Calu3 (cell line): Measurements from ENCODE around the gene TMEM30A. TPM values are rescaled to one million over a fixed set of nuclear protein-coding genes. Genes with fewer than 3 reads are reported as not detected.

Source experiments
- BruUV-seq: library from RNA; stranded (reverse); fragments of 400-500 nt; replicated peaks from 2 replicates; lab custom pipeline; 2021; lab: Mats Ljungman, UMichigan
- CTCF ChIA-PET: fragments of 300-600 bp; sonication (Branson Sonifier 250); formaldehyde crosslinking; loops from one replicate; lab custom pipeline; 2022; ENCODE audit warnings: antibody characterized with exemption; lab: Charles Lee
- DNase-seq: peaks from one replicate; pipeline ENCODE4 v3.0.0; 2022
- H3K27ac Mint-ChIP-seq: one replicate; pipeline ENCODE4 v1.8.0; 2022; ENCODE audit warnings: mixed read lengths; ENCODE audit not compliant: unreplicated experiment
- H3K27me3 Mint-ChIP-seq: one replicate; pipeline ENCODE4 v1.8.0; 2022; ENCODE audit warnings: mixed read lengths; ENCODE audit not compliant: unreplicated experiment
- H3K36me3 Mint-ChIP-seq: one replicate; pipeline ENCODE4 v1.8.0; 2022; ENCODE audit warnings: mild to moderate bottlenecking, moderate library complexity, mixed read lengths; ENCODE audit not compliant: insufficient read depth, unreplicated experiment
- H3K4me1 Mint-ChIP-seq: one replicate; pipeline ENCODE4 v1.8.0; 2022; ENCODE audit warnings: mild to moderate bottlenecking, low read depth, mixed read lengths; ENCODE audit not compliant: unreplicated experiment
- H3K4me3 Mint-ChIP-seq: one replicate; pipeline ENCODE4 v1.8.0; 2022; ENCODE audit warnings: mild to moderate bottlenecking, low read depth, moderate library complexity, mixed read lengths; ENCODE audit not compliant: unreplicated experiment
- H3K9me3 Mint-ChIP-seq: one replicate; pipeline ENCODE4 v1.8.0; 2022; ENCODE audit warnings: low read depth, mixed read lengths; ENCODE audit not compliant: unreplicated experiment
- intact Hi-C: fragments of 100-400 bp; cut with micrococcal nuclease; formaldehyde crosslinking; loops from one replicate; pipeline ENCODE4 v1.10.0; 2022; ENCODE audit not compliant: unreplicated experiment
- total RNA-seq: library from RNA; stranded (reverse); gene quantifications from 2 replicates; pipeline ENCODE4 v1.2.3, GENCODE V29; 2022
- TF ChIP-seq, protein P1 (sequence below): fragments of 200-600 bp; IDR thresholded peaks from one replicate; pipeline ENCODE4 v1.8.0; 2022; ENCODE audit warnings: antibody characterized with exemption; ENCODE audit not compliant: unreplicated experiment

The TMEM30A gene
- total RNA-seq, 1 experiment from 2014 or later: 141 TPM

DNA sequence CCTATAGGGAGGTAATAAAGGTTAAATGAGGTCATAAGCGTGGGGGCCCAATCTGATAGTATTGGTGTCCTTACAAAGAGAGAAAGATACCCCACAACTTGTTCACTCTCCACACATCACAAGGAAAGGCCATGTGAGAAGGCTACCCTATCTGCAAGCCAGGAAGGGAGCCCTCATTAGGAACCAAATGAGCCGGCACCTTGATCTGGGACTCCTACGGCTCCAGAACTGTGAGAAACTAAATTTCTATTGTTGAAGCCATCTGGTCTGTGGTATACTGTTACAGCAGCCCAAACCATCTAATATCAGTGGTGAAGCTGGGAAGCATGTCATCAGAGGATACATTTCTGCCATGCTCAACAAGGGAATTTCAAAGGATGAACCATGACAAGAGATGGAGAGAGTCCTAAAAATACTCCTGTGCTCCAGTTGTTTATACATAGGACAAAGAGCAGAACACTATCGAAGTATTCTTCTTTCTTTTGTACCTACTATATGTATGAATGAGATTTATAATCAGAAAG, 51.4 kb downstream of the TMEM30A start:
- no peaks in the 10 kb centered on the region for H3K27me3 Mint-ChIP-seq

GRCh38 chr6:75230484-75231325, 53.9 kb downstream of the TMEM30A start:
- no peak overlapping the region for H3K27ac Mint-ChIP-seq
- peak; percentile 51 for DNase-seq
- TF ChIP-seq, protein P1, sequence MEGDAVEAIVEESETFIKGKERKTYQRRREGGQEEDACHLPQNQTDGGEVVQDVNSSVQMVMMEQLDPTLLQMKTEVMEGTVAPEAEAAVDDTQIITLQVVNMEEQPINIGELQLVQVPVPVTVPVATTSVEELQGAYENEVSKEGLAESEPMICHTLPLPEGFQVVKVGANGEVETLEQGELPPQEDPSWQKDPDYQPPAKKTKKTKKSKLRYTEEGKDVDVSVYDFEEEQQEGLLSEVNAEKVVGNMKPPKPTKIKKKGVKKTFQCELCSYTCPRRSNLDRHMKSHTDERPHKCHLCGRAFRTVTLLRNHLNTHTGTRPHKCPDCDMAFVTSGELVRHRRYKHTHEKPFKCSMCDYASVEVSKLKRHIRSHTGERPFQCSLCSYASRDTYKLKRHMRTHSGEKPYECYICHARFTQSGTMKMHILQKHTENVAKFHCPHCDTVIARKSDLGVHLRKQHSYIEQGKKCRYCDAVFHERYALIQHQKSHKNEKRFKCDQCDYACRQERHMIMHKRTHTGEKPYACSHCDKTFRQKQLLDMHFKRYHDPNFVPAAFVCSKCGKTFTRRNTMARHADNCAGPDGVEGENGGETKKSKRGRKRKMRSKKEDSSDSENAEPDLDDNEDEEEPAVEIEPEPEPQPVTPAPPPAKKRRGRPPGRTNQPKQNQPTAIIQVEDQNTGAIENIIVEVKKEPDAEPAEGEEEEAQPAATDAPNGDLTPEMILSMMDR: peak; percentile 59
- no TSS peak for BruUV-seq
- no peaks in the 10 kb centered on the region for H3K36me3 Mint-ChIP-seq
- H3K27me3 Mint-ChIP-seq: no peaks in the 10 kb centered on the region
- no peak overlapping the region for H3K4me3 Mint-ChIP-seq
- no peaks in the 10 kb centered on the region for H3K9me3 Mint-ChIP-seq
- intact Hi-C loops: no loop called here
- CTCF ChIA-PET: no interaction called here
- H3K4me1 Mint-ChIP-seq: no peaks in the 10 kb centered on the region

More for the DNA sequence above, 51.4 kb downstream of the TMEM30A start:
- no peak overlapping the region for H3K27ac Mint-ChIP-seq
- no peaks in the 10 kb centered on the region for H3K9me3 Mint-ChIP-seq
- CTCF ChIA-PET: interaction anchor here (0.8 kb wide), 1 partner anchor 27 kb away, joined by 3 read pairs; the partner anchor contains the start of gene COL12A1
- no peaks in the 10 kb centered on the region for H3K4me1 Mint-ChIP-seq
- DNase-seq: no peak
- TF ChIP-seq, protein P1: no peak
- intact Hi-C loops: no loop called here
- BruUV-seq: no TSS peak
- H3K4me3 Mint-ChIP-seq: no peak overlapping the region
- peaks cover 15% of the 10 kb centered on the region for H3K36me3 Mint-ChIP-seq

- H3K4me1 Mint-ChIP-seq: peaks cover 14% of the 10 kb centered on the region
Observed at GRCh38 chr6:75224303-75224926, 60.2 kb downstream of the TMEM30A start.

GRCh38 chr6:75223428-75223827, 61.2 kb downstream of the TMEM30A start:
- H3K9me3 Mint-ChIP-seq: no peaks in the 10 kb centered on the region
- no peak overlapping the region for H3K4me3 Mint-ChIP-seq
- DNase-seq: no peak
- no peak overlapping the region for H3K27ac Mint-ChIP-seq
- CTCF ChIA-PET: interaction anchor here (0.6 kb wide), 1 partner anchor 1873 kb away, joined by 9 read pairs; no protein-coding TSS in a partner anchor
- H3K36me3 Mint-ChIP-seq: no peaks in the 10 kb centered on the region
- intact Hi-C loops: no loop called here
- no peaks in the 10 kb centered on the region for H3K27me3 Mint-ChIP-seq
- no TSS peak for BruUV-seq
- H3K4me1 Mint-ChIP-seq: peaks cover 14% of the 10 kb centered on the region
- TF ChIP-seq, protein P1: no peak

More at GRCh38 chr6:75224303-75224926, 60.2 kb downstream of the TMEM30A start:
- TF ChIP-seq, protein P1: no peak
- BruUV-seq: no TSS peak
- CTCF ChIA-PET: interaction anchor here (1.5 kb wide), 1 partner anchor 15 kb away, joined by 4 read pairs; no protein-coding TSS in a partner anchor
- DNase-seq: no peak
- H3K27ac Mint-ChIP-seq: no peak overlapping the region
- no peaks in the 10 kb centered on the region for H3K27me3 Mint-ChIP-seq
- H3K9me3 Mint-ChIP-seq: no peaks in the 10 kb centered on the region
- H3K4me3 Mint-ChIP-seq: no peak overlapping the region
- intact Hi-C loops: no loop called here
- no peaks in the 10 kb centered on the region for H3K36me3 Mint-ChIP-seq
